Type B pancreatic cell (in vitro differentiated cells): Measurements from ENCODE around the gene CHST15. TPM values are rescaled to one million over a fixed set of nuclear protein-coding genes. Genes with fewer than 3 reads are reported as not detected.
A peak's percentile ranks its signal among the peaks of the same experiment; 100 is the strongest.

Experiments
- DNase-seq: peaks from one replicate; pipeline ENCODE4 v3.0.0; 2021; ENCODE audit warnings: mixed read lengths; ENCODE audit not compliant: unreplicated experiment; ENCODE audit errors: extremely low spot score
- H3K27ac Mint-ChIP-seq: 2 replicates; pipeline ENCODE4 v1.8.0; 2021; ENCODE audit warnings: mild to moderate bottlenecking, mixed read lengths
- H3K27me3 Mint-ChIP-seq: 2 replicates; pipeline ENCODE4 v1.8.0; 2021; ENCODE audit warnings: mixed read lengths
- H3K36me3 Mint-ChIP-seq: 2 replicates; pipeline ENCODE4 v1.8.0; 2021; ENCODE audit warnings: mixed read lengths
- H3K4me1 Mint-ChIP-seq: one replicate; pipeline ENCODE4 v1.8.0; 2021; ENCODE audit warnings: mixed read lengths; ENCODE audit not compliant: unreplicated experiment
- H3K4me3 Mint-ChIP-seq: 2 replicates; pipeline ENCODE4 v1.8.0; 2021; ENCODE audit warnings: mild to moderate bottlenecking, mixed read lengths
- H3K9me3 Mint-ChIP-seq: 2 replicates; pipeline ENCODE4 v1.8.0; 2021; ENCODE audit warnings: mixed read lengths
- CTCF ChIP-seq: fragments of 200-600 bp; sonication (generic); conservative IDR thresholded peaks from 2 replicates; pipeline ENCODE4 v1.5.0; 2021; ENCODE audit warnings: antibody characterized with exemption, mild to moderate bottlenecking
- total RNA-seq: library from RNA; stranded (reverse); gene quantifications from 2 replicates; pipeline ENCODE4 v1.2.1, GENCODE V29; 2021; ENCODE audit warnings: low replicate concordance

CHST15 gene
- total RNA-seq, 1 donor from 2014 or later = 22.9 TPM

GRCh38 chr10:124092250-124092859 is 1.0 kb downstream of the CHST15 start:
- H3K36me3 Mint-ChIP-seq = no peaks in the 10 kb centered on the region
- peaks cover 61% of the 10 kb centered on the region for H3K27me3 Mint-ChIP-seq
- peak overlapping the region; percentile 91 for H3K4me3 Mint-ChIP-seq
- DNase-seq = peak; percentile 76
- no peaks in the 10 kb centered on the region for H3K9me3 Mint-ChIP-seq
- TF ChIP-seq CTCF = no peak
- peaks cover 42% of the 10 kb centered on the region for H3K4me1 Mint-ChIP-seq
- peak overlapping the region; percentile 75 for H3K27ac Mint-ChIP-seq

DNA sequence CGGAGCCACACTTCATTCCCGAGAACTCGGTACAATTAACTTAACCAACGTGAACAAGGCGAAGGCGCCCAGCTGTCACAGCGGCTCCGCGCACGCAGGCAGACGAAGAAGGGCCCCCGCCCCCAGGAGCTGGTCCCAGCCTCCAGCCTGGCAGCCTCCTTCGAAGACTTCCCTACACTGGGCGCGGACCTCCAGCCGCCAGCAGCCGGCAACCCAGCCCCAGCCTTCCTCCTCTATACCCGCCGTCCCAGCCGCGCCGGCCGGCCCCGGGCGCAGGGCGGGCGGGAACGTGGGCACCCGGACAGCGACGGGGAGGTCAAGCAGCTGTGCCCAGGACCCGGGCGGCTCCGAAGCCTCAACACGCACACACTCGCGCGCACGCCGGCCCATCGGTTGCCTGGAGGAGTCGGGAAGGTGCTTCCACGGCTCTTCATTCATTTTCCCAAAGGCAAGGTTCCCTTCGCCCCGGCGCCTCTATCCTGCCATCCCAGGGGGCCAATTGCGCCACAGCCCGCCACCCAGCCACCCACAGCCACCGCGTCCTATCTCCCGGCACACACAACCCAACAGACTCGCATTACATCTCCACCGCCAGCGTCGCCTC is 1.6 kb downstream of the CHST15 start:
- DNase-seq = no peak
- peaks cover 42% of the 10 kb centered on the region for H3K4me1 Mint-ChIP-seq
- H3K27me3 Mint-ChIP-seq = peaks cover 61% of the 10 kb centered on the region
- H3K27ac Mint-ChIP-seq = peak overlapping the region; percentile 86
- H3K4me3 Mint-ChIP-seq = peak overlapping the region; percentile 91
- H3K9me3 Mint-ChIP-seq = no peaks in the 10 kb centered on the region
- H3K36me3 Mint-ChIP-seq = no peaks in the 10 kb centered on the region
- TF ChIP-seq CTCF = no peak

DNA sequence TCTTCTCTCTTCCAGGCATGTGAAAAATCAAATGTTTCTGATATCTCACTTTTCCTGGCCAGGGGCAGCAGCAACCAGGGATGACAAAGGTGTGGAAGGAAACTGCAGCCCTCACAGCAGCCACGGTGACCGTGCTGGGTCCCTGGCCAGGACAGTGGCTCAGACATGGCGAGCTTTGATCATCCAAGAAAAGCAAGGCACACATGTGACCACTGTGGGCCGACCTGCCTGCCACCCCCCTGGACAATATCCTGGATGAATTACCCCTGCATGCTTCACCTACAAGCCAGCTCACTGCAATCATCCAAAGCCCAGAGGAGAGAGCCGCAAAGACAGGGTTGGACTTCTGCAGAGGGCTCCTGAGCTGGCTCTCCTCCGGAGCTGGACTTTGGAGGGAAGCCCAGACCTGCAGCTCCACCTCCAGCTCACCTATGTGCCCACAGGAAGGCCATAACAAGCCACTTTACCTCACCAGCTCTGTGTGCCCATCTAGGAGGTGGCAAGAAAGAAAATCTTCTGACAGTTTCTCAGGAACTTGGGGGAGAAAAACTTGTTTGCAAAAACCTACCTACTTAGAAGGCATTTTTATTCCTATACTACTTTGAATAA is 2.7 kb downstream of the CHST15 start:
- peaks cover 46% of the 10 kb centered on the region for H3K4me1 Mint-ChIP-seq
- peaks cover 55% of the 10 kb centered on the region for H3K27me3 Mint-ChIP-seq
- H3K9me3 Mint-ChIP-seq = no peaks in the 10 kb centered on the region
- no peak for TF ChIP-seq CTCF
- H3K27ac Mint-ChIP-seq = peak overlapping the region; percentile 86
- H3K4me3 Mint-ChIP-seq = peak overlapping the region; percentile 87
- DNase-seq = no peak
- no peaks in the 10 kb centered on the region for H3K36me3 Mint-ChIP-seq

- DNase-seq = no peak
- Mint-ChIP-seq H3K4me3 (peak overlapping the region; percentile 87), H3K9me3 (no peaks in the 10 kb centered on the region), H3K27me3 (peaks cover 48% of the 10 kb centered on the region), H3K27ac (no peak overlapping the region), H3K36me3 (no peaks in the 10 kb centered on the region), H3K4me1 (peaks cover 45% of the 10 kb centered on the region)
- TF ChIP-seq CTCF = no peak
These were observed 3.5 kb downstream of the CHST15 start for GRCh38 chr10:124089859-124090258.

DNA sequence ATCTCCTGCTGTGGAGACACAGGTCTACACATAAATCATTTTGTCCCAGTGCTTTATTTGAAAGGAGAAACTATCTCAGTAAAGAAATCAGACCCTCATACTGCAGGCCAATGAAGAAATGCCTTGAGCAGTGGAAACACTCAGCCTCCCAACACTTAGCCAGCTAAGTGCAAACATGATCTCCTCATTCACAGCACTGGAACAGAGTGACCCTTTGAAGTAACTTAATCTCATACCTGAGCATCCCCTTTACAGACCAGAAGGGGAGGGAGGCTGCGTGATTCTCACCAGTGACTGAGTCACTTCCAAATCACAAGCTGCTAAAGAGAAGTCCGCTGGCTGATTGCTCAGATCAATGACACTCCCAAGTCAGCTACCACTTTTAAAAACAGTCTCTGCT is 4.5 kb downstream of the CHST15 start:
- peak overlapping the region; percentile 53 for H3K4me3 Mint-ChIP-seq
- DNase-seq = no peak
- peaks cover 39% of the 10 kb centered on the region for H3K4me1 Mint-ChIP-seq
- H3K9me3 Mint-ChIP-seq = no peaks in the 10 kb centered on the region
- peak overlapping the region; percentile 64 for H3K27ac Mint-ChIP-seq
- H3K27me3 Mint-ChIP-seq = peaks cover 43% of the 10 kb centered on the region
- H3K36me3 Mint-ChIP-seq = no peaks in the 10 kb centered on the region
- TF ChIP-seq CTCF = no peak
